Activated T-helper 1 cell treated with anti-CD3 and anti-CD28 coated beads, Interleukin-2, amount 50 U/mL, for 16 hours (primary cell): ENCODE data around the gene CTSO.
"Not testable (repeated sequence)": the region's sequence is repeated elsewhere in the genome, so short reads cannot be mapped to it uniquely, and the experiment has no call there.

Experiments
- DNase-seq, 2 donors: peaks; one replicate each; pipeline ENCODE4 v3.0.0-alpha.2; 2020; ENCODE audit warnings: low read depth in 1 of 2, low spot score in 1 of 2

Gene CTSO

DNA sequence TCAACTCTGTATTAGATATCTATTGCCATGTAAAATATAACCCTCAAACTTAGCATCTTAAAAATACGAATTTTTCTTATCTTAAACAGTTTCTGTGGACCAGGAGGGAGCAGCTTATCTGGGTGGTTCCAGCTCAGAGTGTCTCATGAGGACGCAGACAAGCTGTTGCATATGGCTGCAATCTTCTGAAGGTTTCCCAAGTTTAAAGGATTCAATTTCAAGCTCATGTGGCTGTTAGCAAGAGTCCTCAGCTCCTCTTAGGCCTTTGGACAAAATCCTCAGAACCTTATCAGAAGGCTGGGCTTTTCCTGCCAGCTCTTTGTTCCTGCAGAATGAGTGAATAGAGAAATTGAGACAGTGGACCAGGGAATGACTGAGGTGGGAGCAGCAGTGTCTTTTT, 2.8 kb upstream of the CTSO start:
- no peak for DNase-seq

DNA sequence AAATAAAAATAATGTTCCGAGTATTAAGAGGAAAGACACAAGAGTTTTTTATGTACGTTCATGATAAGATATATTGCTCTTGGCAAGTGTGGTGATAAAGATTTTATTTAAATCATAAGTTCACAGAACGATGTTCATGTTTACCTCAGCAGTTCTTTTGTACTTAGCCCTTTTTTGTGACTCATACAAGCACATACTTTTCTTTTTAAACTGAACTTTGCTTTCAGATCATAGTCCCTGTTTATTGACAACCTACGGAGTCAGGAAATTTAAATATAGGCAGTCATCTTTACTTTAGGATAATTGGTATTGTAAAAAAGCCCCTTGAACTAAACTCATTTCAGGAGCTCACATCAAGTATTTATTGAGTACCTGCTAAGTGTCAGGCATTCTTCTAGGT, 1.3 kb upstream of the CTSO start:
- DNase-seq: no peak

DNA sequence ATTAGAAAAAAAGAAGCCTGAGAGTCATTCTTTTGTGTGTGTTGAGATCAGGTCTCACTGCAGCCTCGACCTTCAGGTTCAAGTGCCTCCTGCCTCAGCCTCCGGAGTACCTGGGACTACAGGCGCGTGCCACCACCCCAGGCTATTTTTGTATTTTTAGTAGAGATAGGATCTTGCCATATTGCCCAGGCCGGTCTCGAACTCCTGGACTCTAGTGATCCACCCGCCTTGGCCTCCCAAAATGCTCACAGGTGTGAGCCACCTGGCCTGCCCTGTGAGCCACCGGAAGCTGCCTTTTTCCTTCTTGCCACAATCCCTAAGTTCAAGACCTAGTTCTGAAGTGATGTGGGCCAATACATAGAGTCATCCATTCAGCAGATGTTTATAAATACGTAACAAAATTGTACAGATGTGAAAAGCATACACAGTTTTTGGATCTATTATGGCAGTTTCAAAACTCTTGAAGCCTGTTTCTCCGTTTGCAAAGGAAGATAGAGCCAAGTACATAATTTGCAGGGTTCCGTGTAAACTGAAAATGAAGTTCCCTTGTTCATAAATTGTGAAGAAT, 536 bp upstream of the CTSO start:
- DNase-seq: no peak

DNA sequence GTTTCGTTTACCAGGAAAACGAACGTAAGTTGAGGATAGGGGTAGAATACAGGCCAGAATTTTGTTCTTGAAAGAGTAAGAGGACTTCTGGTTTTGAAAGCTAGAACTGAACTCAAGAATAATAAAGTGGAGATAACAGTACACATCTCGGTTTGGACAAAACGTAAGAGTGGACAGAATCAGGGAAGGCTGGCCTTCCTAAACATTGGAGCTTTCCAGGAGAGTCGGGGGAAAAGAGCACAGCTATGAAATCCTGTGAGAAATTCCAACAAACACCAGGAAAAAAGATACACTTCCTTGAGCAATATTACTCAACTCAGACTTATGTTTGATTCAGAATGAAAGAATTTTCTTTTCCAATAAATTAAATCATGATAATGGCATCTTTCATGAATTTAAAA, 1.2 kb downstream of the CTSO start:
- no peak for DNase-seq

DNA sequence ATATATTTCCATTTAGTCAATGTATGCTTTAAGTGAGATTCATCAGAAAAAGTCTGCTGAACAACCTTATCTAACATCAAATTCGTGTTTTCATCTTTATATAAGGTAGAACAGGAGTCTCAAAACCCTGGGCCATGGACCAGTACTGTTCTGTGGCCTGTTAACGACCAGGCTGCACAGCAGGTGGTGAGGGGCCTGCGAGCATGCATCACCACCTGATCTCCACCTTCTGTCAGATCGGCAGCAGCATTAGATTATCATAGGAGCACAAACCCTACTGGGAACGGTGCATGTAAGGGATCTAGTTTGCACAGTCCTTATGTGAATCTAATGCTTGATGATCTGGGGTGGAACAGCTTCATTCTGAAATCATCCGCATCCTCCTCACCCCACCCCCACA, 3.2 kb downstream of the CTSO start:
- no peak for DNase-seq

DNA sequence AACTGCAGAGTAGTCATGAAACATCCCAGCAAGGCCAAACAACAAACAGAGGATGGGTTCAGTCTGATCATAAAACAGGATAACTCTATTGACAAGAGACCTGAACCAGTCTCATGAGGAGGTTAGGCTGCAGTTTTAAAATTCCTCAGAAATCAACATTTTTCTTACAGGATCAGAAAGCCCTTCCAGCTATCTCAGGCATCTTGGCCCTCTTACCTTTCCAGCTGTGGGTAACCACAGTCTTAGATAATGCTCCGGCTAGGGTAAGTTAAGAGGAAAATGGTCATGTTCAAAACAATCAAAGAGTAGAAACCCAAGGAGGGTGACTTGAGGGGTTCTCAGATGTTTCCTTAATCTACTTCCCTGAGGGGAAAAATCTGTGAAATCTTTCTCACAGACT, 5.1 kb downstream of the CTSO start:
- DNase-seq: no peak

DNA sequence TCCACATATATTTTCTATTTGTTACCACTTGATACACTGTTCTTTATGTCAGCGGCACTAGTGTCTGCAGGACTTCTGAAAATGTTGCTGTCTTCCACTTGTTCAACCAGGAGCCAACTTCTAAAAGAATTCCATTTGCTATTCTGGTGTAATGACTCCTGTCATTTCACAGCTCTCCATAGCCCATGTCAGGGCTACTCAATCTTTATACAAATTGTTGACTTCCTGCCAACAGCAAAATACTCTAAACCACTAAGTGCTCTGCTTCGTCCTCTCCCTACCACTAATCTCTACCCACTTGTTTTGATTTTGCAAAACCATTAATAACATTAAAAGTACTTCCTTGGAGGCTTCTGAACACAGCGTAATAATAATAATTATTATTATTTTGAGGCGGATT, 7.2 kb downstream of the CTSO start:
- no peak for DNase-seq

DNA sequence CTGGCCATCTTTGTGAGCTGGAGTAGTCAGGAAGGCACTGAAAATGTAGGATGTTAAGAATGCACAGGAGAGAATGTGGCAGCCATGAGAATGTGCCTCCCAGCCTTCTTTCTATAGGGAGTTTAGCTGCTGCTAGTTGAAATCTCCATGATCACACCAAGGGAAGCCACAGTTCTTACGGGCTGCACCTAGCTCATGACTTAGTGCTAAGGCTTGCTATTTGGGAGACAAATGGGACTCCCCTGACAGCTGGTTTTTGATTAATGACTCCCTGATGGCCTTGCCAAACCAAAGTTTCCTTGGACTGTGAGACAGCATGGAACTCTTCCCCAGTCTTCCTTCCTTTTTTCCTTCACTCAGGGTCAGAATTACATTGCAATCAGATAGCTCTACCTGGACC, 9.2 kb downstream of the CTSO start:
- no peak for DNase-seq

DNA sequence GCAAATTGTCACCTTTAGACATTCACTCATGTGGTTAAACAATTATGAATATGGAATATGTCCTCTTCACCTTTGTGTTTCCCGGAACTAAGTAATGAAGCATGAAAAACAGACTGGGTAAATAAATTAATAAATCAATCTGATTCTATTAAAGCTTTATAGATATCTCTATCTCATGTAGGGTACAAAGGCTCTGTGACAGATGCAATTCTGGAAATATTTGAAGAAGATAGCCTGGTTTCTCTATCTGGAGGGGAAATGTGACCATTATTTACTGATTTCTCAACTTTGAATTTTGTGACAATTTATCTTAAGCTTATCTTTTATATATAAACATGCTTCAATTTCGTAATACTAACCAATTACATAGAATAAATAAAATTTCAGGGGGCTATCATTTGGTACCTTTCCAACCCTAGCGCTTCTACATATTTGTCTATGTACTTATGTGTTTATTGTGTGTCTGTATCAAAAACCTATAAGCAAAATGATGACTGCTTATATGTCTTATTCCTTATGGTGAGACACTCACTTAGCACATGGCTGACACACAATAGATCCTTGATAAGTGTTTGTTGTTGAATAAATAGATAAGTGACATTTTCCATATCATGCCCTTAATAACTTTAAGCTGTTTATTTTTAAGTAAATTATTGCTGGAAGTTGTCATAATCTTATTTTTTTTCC, 9.9 kb downstream of the CTSO start:
- no peak for DNase-seq

DNA sequence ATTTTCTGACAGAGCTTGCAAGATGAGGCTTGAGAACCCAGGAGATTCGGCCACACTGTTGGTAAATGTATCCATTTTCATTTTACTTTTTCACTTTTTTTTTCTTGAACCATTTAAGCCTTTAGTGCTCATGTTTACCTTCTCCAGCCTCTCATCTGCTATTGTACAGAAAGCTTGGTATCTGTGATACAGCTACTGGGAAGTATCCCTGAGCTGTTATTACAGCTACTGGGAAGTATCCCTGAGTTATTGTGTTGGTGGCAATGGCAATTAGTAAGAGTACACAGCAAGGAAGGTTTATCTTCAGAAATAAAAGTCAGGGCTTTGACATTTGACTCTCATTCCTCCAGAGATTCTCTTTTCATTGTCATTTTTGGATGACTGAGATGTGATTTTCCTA, 11.8 kb downstream of the CTSO start:
- no peak for DNase-seq

DNA sequence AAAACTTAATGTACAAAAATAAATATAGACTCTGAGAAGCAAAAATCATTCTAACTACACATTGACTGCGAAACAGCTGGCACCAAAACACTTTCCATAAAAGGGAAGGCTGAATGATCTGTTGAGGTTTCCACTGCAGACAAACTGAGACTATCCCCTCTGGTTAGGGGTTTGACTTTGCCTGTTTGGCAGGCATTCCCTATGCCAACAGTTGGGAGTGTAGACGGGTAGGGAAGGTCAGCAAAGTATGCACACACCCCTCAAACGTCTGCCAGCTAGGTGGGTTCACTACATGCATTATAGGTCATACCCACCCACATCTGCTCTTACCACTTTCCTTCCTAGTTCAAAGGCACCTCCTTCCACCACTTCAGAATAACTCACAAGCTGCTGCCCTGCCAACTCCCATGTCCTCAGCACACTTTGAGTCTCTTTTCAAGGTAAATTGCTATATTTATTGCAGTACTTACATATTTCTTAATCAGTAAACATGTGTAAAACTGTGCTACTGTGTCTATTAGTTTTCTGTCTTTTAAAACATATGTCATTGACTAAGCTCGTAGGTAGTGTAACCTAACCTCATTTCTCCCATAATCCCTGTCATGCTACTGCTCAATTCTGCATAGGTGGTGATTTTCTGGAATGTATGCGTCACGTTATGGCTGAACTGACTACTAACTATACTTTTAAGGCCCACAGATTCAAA, 12.4 kb downstream of the CTSO start:
- no peak for DNase-seq

DNA sequence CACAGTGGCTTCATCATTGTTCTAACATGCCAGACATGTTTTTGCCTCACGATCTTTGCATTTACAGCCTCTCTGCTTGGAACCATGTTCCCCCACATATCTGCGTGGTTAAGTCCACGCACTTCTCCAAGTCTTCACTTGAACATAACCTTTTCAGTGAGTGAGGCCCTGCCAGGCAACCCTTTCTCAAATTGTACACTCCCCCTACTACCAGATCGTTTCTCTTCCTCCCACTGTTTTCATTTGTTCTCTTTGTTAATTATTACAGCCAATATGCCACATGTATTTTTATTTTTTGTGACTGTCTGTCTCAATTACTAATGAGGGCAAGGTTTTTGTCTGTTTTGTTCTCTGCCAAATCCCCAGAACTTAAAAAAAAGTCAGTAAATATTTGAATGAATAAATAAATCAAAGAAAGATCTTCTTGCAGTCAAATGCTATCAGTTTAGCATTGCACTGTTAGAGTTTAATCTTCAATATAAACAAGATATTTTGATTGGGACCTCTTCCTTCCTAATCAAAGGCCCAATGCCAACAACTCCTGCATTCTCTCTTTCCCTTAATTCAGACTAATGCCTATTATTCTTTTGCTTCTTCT, 18.2 kb downstream of the CTSO start:
- DNase-seq: no peak

DNA sequence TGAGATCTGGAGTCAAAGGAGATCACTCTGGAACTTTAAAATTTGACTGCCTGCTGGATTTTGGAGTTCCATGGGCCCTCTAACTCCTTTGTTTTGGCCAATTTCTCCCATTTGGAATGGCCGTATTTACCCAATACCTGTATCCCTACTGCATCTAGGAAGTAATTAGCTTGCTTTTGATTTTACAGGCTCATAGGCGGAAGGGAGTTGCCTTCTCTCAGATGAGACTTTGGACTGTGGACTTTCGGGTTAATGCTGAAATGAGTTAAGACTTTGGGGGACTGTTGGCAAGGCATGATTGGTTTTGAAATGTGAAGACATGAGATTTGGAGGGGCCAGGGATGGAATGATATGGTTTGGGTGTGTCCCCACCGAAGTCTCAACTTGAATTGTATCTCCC, 19.0 kb downstream of the CTSO start:
- not testable (repeated sequence) for DNase-seq

DNA sequence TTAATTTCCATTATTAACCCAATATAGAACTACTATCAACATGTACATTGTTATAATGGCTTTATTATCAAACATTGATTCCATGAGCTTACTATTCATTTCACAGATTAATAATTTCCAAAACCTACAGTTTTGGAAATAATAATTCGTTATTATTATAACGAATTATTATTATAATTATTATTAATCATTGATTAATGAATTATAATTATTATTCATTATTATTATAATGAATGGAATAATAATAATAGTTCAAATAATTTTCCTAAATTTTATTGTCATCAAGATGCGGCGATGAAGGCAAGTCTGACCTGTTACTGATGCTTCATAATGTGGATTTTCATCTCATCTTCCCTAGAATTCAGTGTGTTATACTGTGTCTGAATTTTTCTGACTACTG, 22.0 kb downstream of the CTSO start:
- DNase-seq: no peak

DNA sequence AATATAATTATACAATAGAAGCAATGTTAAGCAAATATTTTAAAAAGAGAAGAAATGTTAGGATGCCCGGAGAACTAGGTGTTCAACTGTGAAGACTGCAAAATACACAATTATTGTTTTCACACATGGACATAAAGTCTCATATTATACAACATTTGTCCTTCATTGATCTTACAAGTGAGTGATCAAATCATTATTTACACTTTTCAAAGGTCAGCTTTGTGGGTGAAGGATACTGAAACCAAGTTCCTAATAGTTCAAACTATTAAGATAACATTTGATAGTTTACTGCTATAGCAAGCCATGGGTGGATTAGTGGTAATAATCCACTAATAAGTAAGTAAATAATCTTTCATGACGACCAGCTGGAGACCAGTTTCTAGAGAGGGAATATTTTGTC, 23.3 kb downstream of the CTSO start:
- no peak for DNase-seq

DNA sequence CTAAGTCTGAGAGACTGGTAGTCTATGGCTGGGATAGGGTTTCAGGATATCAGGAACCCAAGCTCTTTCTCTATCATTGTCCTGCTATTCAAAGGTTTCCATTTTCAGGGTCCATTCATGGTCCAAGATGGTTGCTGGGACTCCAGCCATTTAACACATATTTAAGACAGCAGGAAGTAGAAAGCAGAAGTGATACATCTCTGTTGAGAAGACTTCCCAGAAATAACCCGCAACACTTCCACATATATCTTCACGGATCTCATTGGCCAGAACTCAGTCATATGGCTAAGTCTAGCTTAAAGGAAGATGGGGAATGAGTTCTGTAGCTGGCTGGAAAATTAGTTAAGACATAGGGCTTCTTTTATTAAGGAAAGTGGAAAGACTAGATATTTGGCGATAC, 23.8 kb downstream of the CTSO start:
- no peak for DNase-seq

DNA sequence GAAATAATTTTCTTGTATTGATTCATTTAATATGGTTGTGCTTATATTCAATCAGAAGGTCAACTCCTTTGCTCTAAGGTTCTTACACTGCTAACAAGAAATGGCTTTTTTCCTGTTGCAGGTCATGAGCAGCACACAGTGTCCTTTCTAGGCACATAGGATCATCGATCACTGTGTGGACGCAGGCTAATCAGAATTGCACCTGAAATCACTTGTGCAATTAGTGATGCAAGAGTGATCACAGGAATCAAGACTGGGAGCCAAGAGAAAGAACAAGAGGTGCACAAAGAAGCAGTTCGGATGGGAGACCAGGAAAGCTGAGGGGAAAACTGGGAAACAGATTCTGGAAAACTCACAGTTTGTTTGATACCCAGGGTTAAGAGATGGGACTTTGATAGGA, 29.0 kb downstream of the CTSO start:
- DNase-seq: no peak

DNA sequence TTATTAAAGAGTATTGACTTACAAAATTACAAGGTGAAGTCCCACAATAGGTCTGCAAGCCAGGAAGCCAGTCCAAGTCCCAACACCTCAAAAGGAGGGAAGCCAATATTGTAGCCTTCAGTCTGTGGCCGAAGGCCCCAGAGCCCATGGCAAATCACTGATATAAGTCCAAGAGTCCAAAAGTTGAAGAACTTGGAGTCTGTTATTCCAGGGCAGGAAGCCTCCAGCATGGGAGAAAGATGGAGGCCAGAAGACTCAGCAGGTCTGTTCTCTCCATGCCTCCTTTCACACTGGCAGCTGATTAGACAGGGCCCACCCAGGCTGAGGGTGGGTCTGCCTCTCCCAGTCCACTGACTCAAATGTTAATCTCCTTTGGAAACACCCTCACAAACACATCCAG, 32.1 kb downstream of the CTSO start:
- DNase-seq: no peak

DNA sequence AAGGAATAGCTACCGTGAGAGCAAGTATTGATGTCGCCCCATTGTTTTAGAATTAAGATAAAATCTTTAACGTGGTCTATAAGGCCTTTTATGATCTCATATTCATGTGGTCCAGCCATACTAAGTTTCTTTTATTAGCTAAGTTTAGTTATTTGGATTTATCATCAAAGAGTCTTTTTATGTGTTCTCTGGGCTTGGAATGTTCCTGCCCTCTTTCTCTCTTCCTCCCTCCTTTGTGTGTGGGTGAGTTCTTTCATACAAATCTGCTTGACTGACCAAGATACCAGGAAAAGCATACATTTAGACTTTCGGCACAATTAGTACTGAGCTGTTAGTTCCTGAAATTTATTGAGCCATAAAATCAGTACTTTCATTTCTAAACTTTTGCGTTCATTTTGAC, 38.9 kb downstream of the CTSO start:
- no peak for DNase-seq

DNA sequence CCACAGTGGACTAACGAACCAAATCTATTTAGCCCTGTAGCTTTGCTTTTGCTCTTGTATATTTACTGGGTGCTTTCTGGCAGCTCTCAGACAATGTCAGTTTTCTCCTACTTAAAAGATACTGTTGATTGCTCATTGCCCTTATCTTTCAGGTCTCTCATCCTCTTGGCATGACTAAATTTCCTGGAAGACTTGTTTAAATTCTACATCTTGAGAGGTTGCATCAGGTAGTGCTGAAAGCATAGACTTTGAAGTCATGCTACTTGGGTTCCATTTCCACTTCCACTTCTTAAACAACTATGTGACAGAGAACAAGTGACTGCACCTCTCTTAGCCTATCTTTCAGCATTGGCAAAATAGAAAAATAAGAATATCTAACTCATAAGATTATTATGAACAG, 41.8 kb downstream of the CTSO start:
- DNase-seq: no peak

DNA sequence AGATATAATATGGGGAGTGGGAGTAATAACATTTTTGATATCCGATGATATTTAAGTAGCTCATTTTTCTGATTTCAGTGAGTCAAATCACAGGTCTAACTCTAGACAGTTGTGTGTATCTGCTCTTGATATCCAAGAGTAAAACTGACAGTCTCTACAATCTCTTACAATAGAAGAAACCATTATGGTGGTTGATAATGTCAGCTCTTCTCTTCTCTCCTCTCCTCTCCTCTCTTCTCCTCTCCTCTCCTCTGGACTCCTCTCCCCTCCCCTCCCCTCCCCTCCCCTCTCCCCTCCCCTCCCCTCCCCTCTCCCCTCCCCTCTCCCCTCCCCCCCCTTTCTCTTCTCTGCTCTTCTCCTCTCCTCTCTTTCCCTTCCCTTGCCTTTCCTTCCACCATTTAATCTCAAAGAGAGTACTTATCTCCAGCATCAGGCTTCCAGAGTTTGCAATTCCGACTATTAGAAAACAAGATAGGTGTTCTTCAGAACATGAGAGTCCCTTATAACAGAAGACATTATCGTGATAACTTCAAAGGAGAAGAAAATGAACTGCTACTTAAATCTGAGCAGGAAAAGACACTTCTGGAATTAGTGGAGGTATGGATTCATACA, 43.9 kb downstream of the CTSO start:
- no peak for DNase-seq
